Keratinocyte (primary cell): ENCODE results near the gene CPSF3.

ENCODE experiments used
- CTCF ChIP-seq, 3 experiments: IDR thresholded peaks in 1 of 3; conservative IDR thresholded peaks in 1 of 3; optimal IDR thresholded peaks in 1 of 3; 2 replicates in 2 of 3; 3 replicates in 1 of 3; pipeline versions ENCODE3 to v1.5.1; 2011; ENCODE audit warnings: low read length in 3 of 3, mild to moderate bottlenecking in 3 of 3, moderate library complexity in 2 of 3, control low read depth in 1 of 3, inconsistent platforms in 1 of 3; ENCODE audit not compliant: insufficient read depth in 2 of 3; ENCODE audit errors: extremely low read depth in 1 of 3
- EZH2 ChIP-seq: IDR thresholded peaks from one replicate; pipeline ENCODE4 v1.6.1; 2012; ENCODE audit warnings: inconsistent platforms, mild to moderate bottlenecking, low read length, moderate library complexity

- no peak for TF ChIP-seq CTCF (optimal IDR thresholded peaks at IDR 0.05 in 1 of 3, IDR thresholded peaks at IDR 0.05 in 1 of 3, conservative IDR thresholded peaks at IDR 0.05 in 1 of 3; ENCODE audit: extremely low read depth in 1 of 3, insufficient read depth in 2 of 3, low read length in 3 of 3)
- TF ChIP-seq EZH2: no peak
These were observed 41.7 kb downstream of the CPSF3 start for GRCh38 chr2:9465170-9465569.
